HFFc6 (cell line): Measurements from ENCODE around the gene HDAC6. TPM values are rescaled to one million over a fixed set of nuclear protein-coding genes. Genes with fewer than 3 reads are reported as not detected.
"Not testable (repeated sequence)": the region's sequence is repeated elsewhere in the genome, so short reads cannot be mapped to it uniquely, and the experiment has no call there.

Experiments used
- DNase-seq: peaks from one replicate; pipeline ENCODE4 v3.0.0-alpha.2; 2018
- H3K27ac Mint-ChIP-seq: 2 replicates; pipeline ENCODE4 v1.8.0; 2020; ENCODE audit warnings: mild to moderate bottlenecking, mixed read lengths
- H3K27me3 Mint-ChIP-seq: 2 replicates; pipeline ENCODE4 v1.8.0; 2021; ENCODE audit warnings: mild to moderate bottlenecking, moderate library complexity, mixed read lengths; ENCODE audit not compliant: insufficient read depth
- H3K36me3 Mint-ChIP-seq: 2 replicates; pipeline ENCODE4 v1.8.0; 2021; ENCODE audit warnings: low read depth, mixed read lengths
- H3K4me1 Mint-ChIP-seq: 2 replicates; pipeline ENCODE4 v1.8.0; 2020; ENCODE audit warnings: low read depth, mixed read lengths
- H3K4me3 Mint-ChIP-seq: 2 replicates; pipeline ENCODE4 v1.8.0; 2020; ENCODE audit warnings: mild to moderate bottlenecking, moderate library complexity, mixed read lengths
- H3K9me3 Mint-ChIP-seq: 2 replicates; pipeline ENCODE4 v1.8.0; 2020; ENCODE audit warnings: mild to moderate bottlenecking, mixed read lengths
- CTCF ChIP-seq: fragments of 200-600 bp; sonication (generic); IDR thresholded peaks from 2 replicates; pipeline ENCODE4 v1.5.0; 2021; ENCODE audit warnings: antibody characterized with exemption, mild to moderate bottlenecking
- total RNA-seq, 6 experiments: library from RNA; stranded (reverse); fragmentation: NEBNext Ultra II Directional; extraction: Animal tissue kit (Norgen Biotek cat#: 25700); gene quantifications; 2 replicates in 1 of 6; 3 replicates in 5 of 6; pipeline ENCODE4 v1.2.3, GENCODE V29; 2021

Gene HDAC6
- total RNA-seq, 6 experiments from 2014 or later = 22.4 to 30.8 (median 27.1) TPM

DNA sequence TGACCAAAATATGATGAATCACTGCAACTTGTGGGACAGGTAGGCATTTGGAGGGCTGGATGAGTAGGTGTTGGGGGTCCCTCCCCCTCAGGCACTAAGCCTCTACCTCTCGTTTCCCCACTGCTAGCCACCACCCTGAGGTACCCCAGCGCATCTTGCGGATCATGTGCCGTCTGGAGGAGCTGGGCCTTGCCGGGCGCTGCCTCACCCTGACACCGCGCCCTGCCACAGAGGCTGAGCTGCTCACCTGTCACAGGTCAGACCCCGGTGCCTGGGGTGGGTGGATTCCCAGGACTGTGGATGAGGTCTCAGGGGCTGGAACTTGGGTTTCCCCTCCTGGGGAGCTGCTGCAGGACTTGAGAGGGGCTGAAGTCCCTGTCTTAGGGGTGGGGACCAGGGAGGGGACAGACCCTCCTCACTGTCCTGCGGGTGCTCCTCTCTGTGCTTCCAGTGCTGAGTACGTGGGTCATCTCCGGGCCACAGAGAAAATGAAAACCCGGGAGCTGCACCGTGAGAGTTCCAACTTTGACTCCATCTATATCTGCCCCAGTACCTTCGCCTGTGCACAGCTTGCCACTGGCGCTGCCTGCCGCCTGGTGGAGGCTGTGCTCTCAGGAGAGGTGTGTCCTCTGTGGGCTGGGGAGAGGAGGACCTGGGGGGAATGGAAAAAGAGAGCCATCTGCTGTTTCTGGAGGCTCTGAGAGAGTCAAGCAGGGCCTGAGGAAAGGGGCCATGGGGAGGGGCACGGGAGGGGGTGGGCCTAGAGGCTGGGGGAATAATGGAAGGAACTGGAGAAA lies 14.3 kb downstream of the HDAC6 start:
- no peak for TF ChIP-seq CTCF
- no peak overlapping the region for H3K4me3 Mint-ChIP-seq
- no peak overlapping the region for H3K27ac Mint-ChIP-seq
- no peaks in the 10 kb centered on the region for H3K27me3 Mint-ChIP-seq
- DNase-seq = no peak
- H3K9me3 Mint-ChIP-seq = no peaks in the 10 kb centered on the region
- H3K36me3 Mint-ChIP-seq = peaks cover 5% of the 10 kb centered on the region; the same call in 1 of the 2 replicates
- no peaks in the 10 kb centered on the region for H3K4me1 Mint-ChIP-seq

DNA sequence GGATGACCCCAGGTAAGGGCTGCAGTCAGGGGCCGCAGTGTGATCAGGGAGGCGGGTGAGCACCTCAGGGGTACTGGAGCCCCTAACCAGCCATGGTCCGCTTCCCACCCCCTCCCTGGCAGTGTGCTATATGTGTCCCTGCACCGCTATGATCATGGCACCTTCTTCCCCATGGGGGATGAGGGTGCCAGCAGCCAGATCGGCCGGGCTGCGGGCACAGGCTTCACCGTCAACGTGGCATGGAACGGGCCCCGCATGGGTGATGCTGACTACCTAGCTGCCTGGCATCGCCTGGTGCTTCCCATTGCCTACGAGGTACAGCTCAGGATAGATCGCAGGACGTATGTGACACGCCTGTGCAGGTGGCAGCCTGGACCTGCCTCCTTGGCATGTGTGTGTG lies 16.2 kb downstream of the HDAC6 start:
- no peak for TF ChIP-seq CTCF
- Mint-ChIP-seq H3K4me1 (no peaks in the 10 kb centered on the region), H3K27me3 (no peaks in the 10 kb centered on the region), H3K9me3 (no peaks in the 10 kb centered on the region), H3K4me3 (no peak overlapping the region), H3K27ac (no peak overlapping the region), H3K36me3 (peaks cover 5% of the 10 kb centered on the region; the same call in 1 of the 2 replicates)
- no peak for DNase-seq

DNA sequence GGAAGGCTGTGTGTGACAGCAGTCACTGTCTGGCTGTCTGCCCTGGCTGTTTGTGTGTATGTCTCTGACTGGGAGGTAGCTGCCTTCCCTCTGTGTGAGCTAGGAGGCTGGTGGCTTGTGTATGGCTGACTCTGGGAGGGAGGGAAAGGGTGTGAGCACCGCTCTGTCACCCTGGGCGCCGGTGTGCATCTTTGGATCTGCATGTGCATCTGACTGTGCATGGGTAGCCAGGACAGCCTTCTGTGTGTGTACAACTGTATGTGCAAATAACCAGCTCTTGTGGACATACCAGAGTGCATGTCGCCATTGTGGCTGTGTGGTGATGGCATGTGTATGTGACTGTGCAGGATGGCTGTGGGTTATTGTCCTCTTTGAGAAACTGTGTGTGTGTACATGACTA lies 17.0 kb downstream of the HDAC6 start:
- Mint-ChIP-seq H3K4me1 (no peaks in the 10 kb centered on the region), H3K27ac (no peak overlapping the region), H3K36me3 (peaks cover 5% of the 10 kb centered on the region; the same call in 1 of the 2 replicates), H3K27me3 (no peaks in the 10 kb centered on the region), H3K9me3 (no peaks in the 10 kb centered on the region), H3K4me3 (no peak overlapping the region)
- DNase-seq = no peak
- no peak for TF ChIP-seq CTCF

DNA sequence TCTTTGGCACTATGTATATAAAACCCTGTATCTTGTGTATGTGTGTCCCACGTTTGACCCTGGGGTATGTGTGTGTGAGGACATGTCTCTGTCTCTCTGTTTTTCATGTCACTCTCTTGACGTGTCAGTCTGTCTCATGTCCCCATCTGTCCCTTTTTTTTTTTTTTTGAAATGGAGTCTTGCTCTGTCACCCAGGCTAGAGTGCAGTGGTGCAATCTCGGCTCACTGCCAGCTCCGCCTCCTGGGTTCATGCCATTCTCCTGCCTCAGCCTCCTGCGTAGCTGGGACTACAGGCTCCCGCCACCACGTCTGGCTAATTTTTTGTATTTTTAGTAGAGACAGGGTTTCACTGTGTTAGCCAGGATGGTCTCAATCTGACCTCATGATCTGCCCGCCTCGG lies 17.5 kb downstream of the HDAC6 start:
- H3K9me3 Mint-ChIP-seq, H3K4me3 Mint-ChIP-seq, H3K36me3 Mint-ChIP-seq, H3K27ac Mint-ChIP-seq, DNase-seq, H3K4me1 Mint-ChIP-seq, H3K27me3 Mint-ChIP-seq: not testable (repeated sequence)

- no peak overlapping the region for H3K27ac Mint-ChIP-seq
- no peaks in the 10 kb centered on the region; the same call in 1 of the 2 replicates for H3K27me3 Mint-ChIP-seq
- H3K36me3 Mint-ChIP-seq = peaks cover 5% of the 10 kb centered on the region; the same call in 1 of the 2 replicates
- H3K9me3 Mint-ChIP-seq = no peaks in the 10 kb centered on the region
- no peak overlapping the region for H3K4me3 Mint-ChIP-seq
- H3K4me1 Mint-ChIP-seq = no peaks in the 10 kb centered on the region
- DNase-seq = no peak
- TF ChIP-seq CTCF = no peak
Measured at GRCh38 chrX:48823053-48823452, 21.2 kb downstream of the HDAC6 start.

GRCh38 chrX:48824066-48824465 lies 22.2 kb downstream of the HDAC6 start:
- no peaks in the 10 kb centered on the region for H3K9me3 Mint-ChIP-seq
- H3K36me3 Mint-ChIP-seq = peaks cover 5% of the 10 kb centered on the region; the same call in 1 of the 2 replicates
- no peaks in the 10 kb centered on the region; the same call in 1 of the 2 replicates for H3K27me3 Mint-ChIP-seq
- no peak for DNase-seq
- H3K4me1 Mint-ChIP-seq = no peaks in the 10 kb centered on the region
- TF ChIP-seq CTCF = no peak
- H3K27ac Mint-ChIP-seq = no peak overlapping the region
- no peak overlapping the region for H3K4me3 Mint-ChIP-seq
